Stimulated activated CD4-positive, alpha-beta T cell treated with anti-CD3 and anti-CD28 coated beads, Interleukin-4, amount 100 ng/mL, for 4 hours (primary cell): Measurements from ENCODE around the gene FRY.

Experiments
- DNase-seq, 2 experiments: peaks; one replicate each; pipeline ENCODE4 v3.0.0-alpha.2; 2020

The FRY gene

DNA sequence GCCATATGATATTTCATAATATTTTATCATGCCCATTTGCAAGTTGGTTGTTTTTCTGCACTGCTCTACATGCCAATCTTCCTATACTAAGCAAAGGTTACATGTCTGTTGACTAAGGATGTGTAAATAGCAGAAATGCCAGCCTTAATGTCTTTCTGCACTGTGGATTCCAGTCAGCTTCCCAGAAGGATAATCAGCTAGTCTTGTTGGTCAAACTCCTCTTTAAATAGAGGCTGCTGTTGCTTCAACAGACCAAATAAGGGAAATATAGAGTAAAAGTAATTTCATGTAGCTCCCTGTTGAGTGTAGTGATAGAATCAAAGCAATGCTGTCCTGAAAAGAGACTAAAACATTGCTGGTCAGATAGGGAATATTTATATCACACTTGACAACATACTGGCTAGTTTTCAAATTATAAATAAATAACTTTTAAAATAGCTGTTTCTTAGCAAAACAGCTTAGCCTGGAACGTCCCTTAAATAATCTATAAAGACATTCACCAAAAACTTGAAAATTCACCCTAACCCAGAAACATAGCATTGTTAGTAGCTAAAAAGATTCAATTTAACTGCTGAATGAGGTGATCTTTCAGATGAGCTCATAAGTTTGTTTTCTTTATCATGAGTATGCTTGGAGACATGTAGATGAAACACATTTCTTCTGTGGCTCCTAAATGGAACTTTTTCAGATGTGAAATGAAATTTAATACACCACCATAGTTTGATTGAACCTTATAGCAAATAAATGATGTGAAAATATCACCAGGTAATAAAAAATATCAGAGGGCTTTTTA is 56.6 kb downstream of the FRY start:
- DNase-seq = no peak

GRCh38 chr13:32092496-32092895 is 60.9 kb downstream of the FRY start:
- DNase-seq = no peak

GRCh38 chr13:32093006-32093405 is 61.4 kb downstream of the FRY start:
- no peak for DNase-seq

DNA sequence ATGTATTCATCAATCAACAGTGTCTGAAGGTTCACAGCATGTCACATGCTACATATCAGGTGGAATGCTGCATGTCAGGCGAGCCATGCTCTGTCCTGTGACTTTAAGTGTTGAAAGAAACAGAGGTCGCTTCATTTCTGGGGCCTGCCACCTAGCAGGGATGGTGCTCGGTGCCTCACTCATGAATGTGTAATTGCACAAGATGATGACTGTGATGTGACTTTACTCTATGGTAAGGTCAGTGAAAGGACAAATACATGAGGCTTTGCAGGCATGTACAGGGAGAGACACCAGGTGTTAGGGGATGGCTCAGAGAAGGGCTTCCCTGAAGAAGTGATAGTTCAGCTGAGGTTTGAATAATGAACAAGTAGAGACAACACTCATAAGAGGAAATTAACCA is 66.7 kb downstream of the FRY start:
- DNase-seq = no peak

- no peak for DNase-seq
Measured at GRCh38 chr13:32105653-32106313, 74.2 kb downstream of the FRY start.

GRCh38 chr13:32107474-32107873 is 75.9 kb downstream of the FRY start:
- no peak for DNase-seq

DNA sequence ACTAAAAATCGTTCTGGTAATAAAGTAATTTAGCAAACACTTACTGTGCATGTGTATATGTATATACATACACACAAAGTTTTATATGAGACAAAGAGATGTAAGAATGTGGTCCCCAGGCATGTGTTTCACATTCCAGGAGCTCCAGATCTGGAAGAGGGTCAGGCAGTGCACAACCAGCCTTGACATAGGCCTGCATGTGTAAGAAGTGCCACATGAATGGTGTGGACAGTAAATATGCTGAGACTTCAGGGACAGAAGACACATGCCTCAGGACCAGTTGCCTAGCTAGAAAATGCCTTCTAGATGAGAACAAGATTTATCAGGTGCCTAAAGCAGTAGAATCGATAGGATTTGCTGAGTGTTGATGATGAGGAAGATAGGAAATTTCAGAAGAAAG is 76.4 kb downstream of the FRY start:
- DNase-seq = no peak

GRCh38 chr13:32113532-32113931 is 82.0 kb downstream of the FRY start:
- no peak for DNase-seq

GRCh38 chr13:32114284-32114950 is 82.8 kb downstream of the FRY start:
- DNase-seq = peak in 1 of 2 experiments; percentile 1

GRCh38 chr13:32115066-32115465 is 83.5 kb downstream of the FRY start:
- no peak for DNase-seq

- DNase-seq = no peak
Measured at GRCh38 chr13:32116210-32116609, 84.6 kb downstream of the FRY start.

GRCh38 chr13:32117001-32117400 is 85.4 kb downstream of the FRY start:
- no peak for DNase-seq

GRCh38 chr13:32117701-32118100 is 86.1 kb downstream of the FRY start:
- no peak for DNase-seq

DNA sequence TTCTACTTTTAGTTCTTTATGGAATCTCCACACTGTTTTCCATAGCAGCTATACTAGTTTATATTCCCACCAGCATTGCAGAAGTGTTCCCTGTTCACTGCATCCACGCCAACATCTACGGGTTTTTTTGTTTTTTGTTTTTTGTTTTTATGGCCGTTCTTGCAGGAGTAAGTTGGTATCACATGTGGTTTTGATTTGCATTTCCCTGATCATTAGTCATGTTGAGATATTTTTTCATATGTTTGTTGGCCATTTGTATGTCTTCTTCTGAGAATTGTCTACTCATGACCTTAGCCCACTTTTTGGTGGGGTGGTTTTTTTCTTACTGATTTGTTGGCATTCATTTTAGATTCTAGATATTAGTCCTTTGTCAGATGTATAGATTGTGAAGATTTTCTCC is 89.7 kb downstream of the FRY start:
- no peak for DNase-seq

- DNase-seq = no peak
Measured at GRCh38 chr13:32124743-32125142, 93.2 kb downstream of the FRY start.

GRCh38 chr13:32125221-32125689 is 93.7 kb downstream of the FRY start:
- DNase-seq = no peak

DNA sequence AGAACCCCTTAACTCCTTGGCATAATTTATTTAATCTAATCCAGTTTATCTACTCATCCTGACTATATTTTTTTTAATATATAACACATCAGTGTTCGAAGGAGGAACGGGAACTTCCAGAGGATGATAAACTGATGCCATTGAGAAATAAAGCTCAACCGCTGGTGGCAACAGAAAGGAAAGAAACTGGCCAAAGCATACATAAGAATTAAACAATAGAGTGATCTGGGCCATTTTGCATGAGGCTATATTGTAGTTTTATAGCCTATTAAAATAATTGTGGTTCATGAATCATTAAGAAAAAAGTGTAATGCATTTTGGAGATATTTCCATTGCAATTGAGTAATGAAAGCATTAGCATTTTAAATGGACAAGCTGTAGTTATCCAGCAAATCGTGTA is 94.2 kb downstream of the FRY start:
- DNase-seq = no peak

DNA sequence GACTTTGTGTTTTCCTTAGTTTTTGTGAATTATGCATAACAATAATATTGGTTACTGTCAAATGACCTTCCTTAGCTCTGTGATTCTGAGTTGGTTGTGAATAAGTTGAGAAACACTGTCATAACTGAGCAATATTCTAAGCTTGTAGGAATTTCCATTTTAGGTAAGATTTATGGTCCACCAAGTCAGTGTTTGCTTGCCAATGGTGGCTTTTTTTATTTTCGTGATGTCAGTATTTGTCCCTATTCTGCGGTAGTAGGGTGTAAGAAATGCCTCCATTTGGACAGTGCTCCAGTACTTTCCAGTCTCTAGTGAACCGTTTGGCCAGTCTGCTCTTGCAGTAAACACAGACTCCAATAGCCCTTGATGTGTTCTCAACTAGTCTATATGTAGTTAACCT is 94.7 kb downstream of the FRY start:
- DNase-seq = no peak

DNA sequence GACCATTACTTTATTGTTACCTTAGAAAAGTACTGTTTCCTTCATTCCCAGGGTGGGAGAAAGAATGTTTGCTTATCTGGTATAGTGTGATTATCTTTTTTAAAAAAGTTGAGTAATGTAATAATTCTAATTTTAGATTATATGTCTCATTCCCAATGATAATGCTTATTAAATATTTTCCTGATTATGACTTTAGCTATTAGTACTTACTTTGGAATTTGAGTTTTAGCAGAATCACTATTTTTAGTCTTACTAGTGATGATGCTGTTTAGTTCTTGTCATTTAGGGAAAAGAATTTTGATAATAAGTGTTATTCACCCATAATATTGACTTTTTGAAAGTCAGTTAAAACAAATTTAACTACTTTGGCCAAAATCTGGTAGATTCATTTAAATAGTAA is 95.2 kb downstream of the FRY start:
- no peak for DNase-seq

DNA sequence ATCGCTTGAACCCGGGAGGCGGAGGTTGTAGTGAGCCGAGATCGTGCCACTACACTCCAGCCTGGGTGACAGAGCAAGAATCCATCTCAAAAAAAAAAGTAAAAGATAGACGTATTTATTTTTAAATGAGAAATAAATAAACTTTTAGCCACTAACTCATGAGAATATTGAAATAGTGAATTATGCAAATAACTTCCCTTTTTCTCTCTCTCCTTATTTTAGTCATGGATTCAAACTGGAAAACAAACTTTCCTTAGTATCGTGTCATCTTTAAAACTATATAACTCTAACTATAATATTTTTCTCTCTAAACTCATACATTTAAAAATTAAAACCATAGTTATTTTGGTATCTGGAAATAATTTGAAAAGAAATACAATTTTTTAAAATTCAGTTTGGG is 96.1 kb downstream of the FRY start:
- DNase-seq = no peak

- no peak for DNase-seq
Measured at GRCh38 chr13:32134241-32135055, 102.9 kb downstream of the FRY start.

GRCh38 chr13:32135056-32135390 is 103.4 kb downstream of the FRY start:
- DNase-seq = no peak

GRCh38 chr13:32135655-32136054 is 104.1 kb downstream of the FRY start:
- no peak for DNase-seq
